ENCODE data around the gene MYORG. TPM values are rescaled to one million over a fixed set of nuclear protein-coding genes. Genes with fewer than 3 reads are reported as not detected.

Gene MYORG
- 2.9 to 4.4 TPM (median 4.0 TPM) in 5 replicates for total RNA-seq (2022; extraction: Qiagen RNA extraction; ENCODE audit: low read depth)

DNA sequence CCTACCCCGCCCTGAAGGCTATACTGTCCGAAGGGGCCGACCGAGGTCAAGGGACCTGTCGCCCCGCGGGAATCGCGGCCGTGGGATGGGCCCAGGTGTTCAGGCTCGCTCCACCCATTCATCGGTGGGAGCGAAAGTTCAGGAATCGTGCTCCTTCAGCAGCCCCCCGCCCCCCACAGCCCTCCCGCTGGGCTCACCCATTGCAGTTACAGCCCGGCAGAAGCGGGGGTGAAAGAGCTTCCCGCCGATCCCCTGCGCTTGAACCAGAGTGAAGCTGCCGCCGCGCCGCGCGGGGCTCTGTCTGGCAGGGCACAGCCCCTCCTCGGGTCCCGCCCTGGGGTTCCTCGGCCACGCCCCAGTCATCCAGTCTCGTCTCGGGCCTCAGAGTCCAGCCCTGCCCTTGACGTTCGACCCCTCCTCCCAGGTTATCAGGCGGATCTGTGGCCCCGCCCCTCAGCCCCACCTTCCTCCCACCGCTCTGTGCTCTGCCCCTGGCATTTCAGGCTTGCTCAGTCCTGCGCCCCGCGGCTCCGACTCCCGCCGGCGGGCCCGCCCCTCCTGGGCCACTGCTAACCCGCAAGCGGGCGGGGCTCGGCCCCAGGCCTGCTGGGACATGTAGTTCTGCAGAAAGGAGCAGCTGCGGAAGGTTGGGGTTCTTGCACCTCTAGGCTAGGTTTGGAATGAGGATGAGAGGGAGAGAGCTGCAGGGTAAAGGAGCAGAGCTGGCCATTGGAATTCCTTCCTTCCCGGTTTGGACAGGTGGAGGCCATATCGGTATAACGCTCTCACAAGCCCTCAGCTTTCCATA, at the start of gene MYORG:
Gene MYORG, minus strand, starts transcription at position 303 of the 808 bp plus-strand sequence. CDS start 3,955 bp downstream, outside the sequence.

DNA sequence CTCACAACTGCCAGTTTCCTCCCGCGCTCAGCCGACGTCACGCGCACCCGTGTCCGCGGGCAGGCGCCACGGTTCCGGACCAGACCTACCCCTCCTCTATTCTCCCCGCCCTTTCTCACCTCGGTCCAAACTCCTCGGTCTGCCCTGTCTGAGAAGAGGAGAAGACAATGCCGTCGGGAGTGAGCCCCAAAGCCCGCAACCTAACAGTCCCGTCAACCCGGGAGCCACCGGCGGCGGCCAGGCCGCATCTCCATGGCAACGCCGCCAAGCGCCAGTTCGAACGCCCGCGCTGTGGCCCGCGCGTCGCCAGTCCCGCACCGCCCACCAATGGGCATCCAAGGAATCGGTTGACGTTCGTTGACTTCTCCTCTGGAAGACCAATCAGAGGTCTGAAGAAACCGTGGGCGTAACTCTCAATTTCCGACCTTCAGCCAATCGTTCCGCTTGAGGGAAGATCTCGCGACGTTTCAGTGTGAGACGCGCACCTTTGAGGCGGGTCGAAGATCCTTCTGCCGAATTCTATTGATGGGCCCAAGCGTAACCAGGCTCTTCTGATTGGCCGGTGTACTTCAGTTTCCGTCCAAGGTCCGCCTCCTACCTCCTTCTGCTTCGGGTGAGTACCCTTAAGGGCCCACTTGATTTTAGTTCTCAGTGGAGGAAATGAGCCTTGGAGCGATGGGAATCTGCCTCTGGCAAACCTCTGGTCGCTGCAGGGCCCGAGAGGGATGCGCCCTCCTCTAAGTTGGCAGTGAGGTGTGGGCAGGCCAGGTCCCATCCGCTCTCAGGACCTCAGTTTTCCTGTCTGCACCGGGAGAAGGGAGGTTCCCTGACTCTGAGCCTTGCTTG, 47.5 kb downstream of the MYORG start, which contains the start of the genes KIF24 and NUDT2:
Gene KIF24, minus strand, starts transcription at position 282 of the 846 bp plus-strand sequence. CDS start 17,922 bp downstream, outside the sequence.
Gene NUDT2, plus strand, starts transcription at position 583 of the 846 bp plus-strand sequence. CDS start 9,471 bp downstream, outside the sequence.

Other genes with a start within 250 kb of the MYORG start
- 39.7 to 45.9 TPM (median 41.1 TPM) in 5 replicates for gene UBAP1, start 197.9 kb downstream of the MYORG start, total RNA-seq (2022; extraction: Qiagen RNA extraction; ENCODE audit: low read depth)
- 3.3 to 3.7 TPM (median 3.5 TPM) in 5 replicates for gene KIF24, start 47.6 kb downstream of the MYORG start, total RNA-seq (2022; extraction: Qiagen RNA extraction; ENCODE audit: low read depth)
- 23.1 to 24.6 TPM (median 24.4 TPM) in 5 replicates for gene NUDT2, start 47.3 kb downstream of the MYORG start, total RNA-seq (2022; extraction: Qiagen RNA extraction; ENCODE audit: low read depth)
- 14.5 to 19.1 TPM (median 18.6 TPM) in 5 replicates for gene FAM219A, start 81.7 kb upstream of the MYORG start, total RNA-seq (2022; extraction: Qiagen RNA extraction; ENCODE audit: low read depth)
- gene DNAI1, start 81.9 kb upstream of the MYORG start, total RNA-seq (2022; extraction: Qiagen RNA extraction; ENCODE audit: low read depth), result 0.12 to 0.42 TPM (median 0.15 TPM) in 5 replicates
- gene ENHO, start 146.1 kb upstream of the MYORG start, total RNA-seq (2022; extraction: Qiagen RNA extraction; ENCODE audit: low read depth), result 0.66 to 2.6 TPM (median 1.9 TPM) in 5 replicates
- gene CNTFR, start 212.8 kb upstream of the MYORG start, total RNA-seq (2022; extraction: Qiagen RNA extraction; ENCODE audit: low read depth), result 0.08 to 0.22 TPM (median 0.14 TPM) in 3 of 5 replicates, not detected in the others
- gene RPP25L, start 235.2 kb upstream of the MYORG start, total RNA-seq (2022; extraction: Qiagen RNA extraction; ENCODE audit: low read depth), result 37.8 to 51.7 TPM (median 46.0 TPM) in 5 replicates
- 102 to 123 TPM (median 108 TPM) in 5 replicates for gene DCTN3, start 243.6 kb upstream of the MYORG start, total RNA-seq (2022; extraction: Qiagen RNA extraction; ENCODE audit: low read depth)